Activated B cell treated with CpG ODN at 0.5 μM for 24 hours (primary cell): ENCODE measurements around the gene RIPOR2. TPM values are rescaled to one million over a fixed set of nuclear protein-coding genes. Genes with fewer than 3 reads are reported as not detected.
A peak's percentile ranks its signal among the peaks of the same experiment; 100 is the strongest.

Experiments used
- ATAC-seq: fragments of 200-7000 bp; cut with Tn5 transposase; one replicate; pipeline ENCODE4 v1.10.0; 2021; ENCODE audit warnings: low read depth, mild to moderate bottlenecking, moderate library complexity
- CTCF ChIA-PET: fragments of 350-600 bp; sonication (Branson Sonifier 250); formaldehyde crosslinking; loops from one replicate; lab custom pipeline; 2021; ENCODE audit warnings: antibody characterized with exemption; lab: Charles Lee
- POLR2A ChIA-PET: fragments of 350-600 bp; sonication (Branson Sonifier 250); formaldehyde crosslinking; loops from one replicate; lab custom pipeline; 2021; ENCODE audit warnings: antibody characterized with exemption; lab: Charles Lee
- DNase-seq: peaks from one replicate; pipeline ENCODE4 v3.0.0; 2022
- H3K27ac Mint-ChIP-seq: one replicate; pipeline ENCODE4 v1.8.0; 2020; ENCODE audit warnings: mixed read lengths
- H3K27me3 Mint-ChIP-seq: one replicate; pipeline ENCODE4 v1.8.0; 2021; ENCODE audit warnings: mixed read lengths
- H3K36me3 Mint-ChIP-seq: one replicate; pipeline ENCODE4 v1.8.0; 2021; ENCODE audit warnings: low read depth, mixed read lengths
- H3K4me1 Mint-ChIP-seq: one replicate; pipeline ENCODE4 v1.8.0; 2021; ENCODE audit warnings: mixed read lengths
- H3K4me3 Mint-ChIP-seq: one replicate; pipeline ENCODE4 v1.8.0; 2020; ENCODE audit warnings: mild to moderate bottlenecking, mixed read lengths
- H3K9me3 Mint-ChIP-seq: one replicate; pipeline ENCODE4 v1.8.0; 2020; ENCODE audit warnings: mixed read lengths
- intact Hi-C: fragments of 100-400 bp; cut with micrococcal nuclease; formaldehyde crosslinking; loops from one replicate; pipeline ENCODE4 v1.15.1; 2024
- total RNA-seq: library from RNA; stranded (reverse); gene quantifications from 2 replicates; pipeline ENCODE4 v1.2.3, GENCODE V29; 2022
- TF ChIP-seq, protein P1 (sequence below): fragments of 200-600 bp; IDR thresholded peaks from one replicate; pipeline ENCODE4 v1.8.0; 2022; ENCODE audit warnings: antibody characterized with exemption, mild to moderate bottlenecking

Gene RIPOR2
- total RNA-seq, 1 donor from 2014 or later, result 302 TPM

GRCh38 chr6:24831771-24832716, 103.7 kb downstream of the RIPOR2 start:
- H3K36me3 Mint-ChIP-seq, result peaks cover 95% of the 10 kb centered on the region
- intact Hi-C loops, result no loop called here
- H3K4me1 Mint-ChIP-seq, result peaks cover 3% of the 10 kb centered on the region
- ChIA-PET CTCF (interaction anchor here (1.0 kb wide), 1 partner anchor 10 kb away, joined by 3 read pairs; no protein-coding TSS in a partner anchor), POLR2A (interaction anchor here (0.6 kb wide), 1 partner anchor 113 kb away, joined by 8 read pairs; the partner anchor contains the start of gene C6orf62)
- TF ChIP-seq, protein P1, sequence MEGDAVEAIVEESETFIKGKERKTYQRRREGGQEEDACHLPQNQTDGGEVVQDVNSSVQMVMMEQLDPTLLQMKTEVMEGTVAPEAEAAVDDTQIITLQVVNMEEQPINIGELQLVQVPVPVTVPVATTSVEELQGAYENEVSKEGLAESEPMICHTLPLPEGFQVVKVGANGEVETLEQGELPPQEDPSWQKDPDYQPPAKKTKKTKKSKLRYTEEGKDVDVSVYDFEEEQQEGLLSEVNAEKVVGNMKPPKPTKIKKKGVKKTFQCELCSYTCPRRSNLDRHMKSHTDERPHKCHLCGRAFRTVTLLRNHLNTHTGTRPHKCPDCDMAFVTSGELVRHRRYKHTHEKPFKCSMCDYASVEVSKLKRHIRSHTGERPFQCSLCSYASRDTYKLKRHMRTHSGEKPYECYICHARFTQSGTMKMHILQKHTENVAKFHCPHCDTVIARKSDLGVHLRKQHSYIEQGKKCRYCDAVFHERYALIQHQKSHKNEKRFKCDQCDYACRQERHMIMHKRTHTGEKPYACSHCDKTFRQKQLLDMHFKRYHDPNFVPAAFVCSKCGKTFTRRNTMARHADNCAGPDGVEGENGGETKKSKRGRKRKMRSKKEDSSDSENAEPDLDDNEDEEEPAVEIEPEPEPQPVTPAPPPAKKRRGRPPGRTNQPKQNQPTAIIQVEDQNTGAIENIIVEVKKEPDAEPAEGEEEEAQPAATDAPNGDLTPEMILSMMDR, result no peak
- no peaks in the 10 kb centered on the region for H3K27me3 Mint-ChIP-seq
- H3K9me3 Mint-ChIP-seq, result no peaks in the 10 kb centered on the region
- no peak for ATAC-seq
- H3K4me3 Mint-ChIP-seq, result no peak overlapping the region
- no peak for DNase-seq
- H3K27ac Mint-ChIP-seq, result peak overlapping the region; percentile 35

DNA sequence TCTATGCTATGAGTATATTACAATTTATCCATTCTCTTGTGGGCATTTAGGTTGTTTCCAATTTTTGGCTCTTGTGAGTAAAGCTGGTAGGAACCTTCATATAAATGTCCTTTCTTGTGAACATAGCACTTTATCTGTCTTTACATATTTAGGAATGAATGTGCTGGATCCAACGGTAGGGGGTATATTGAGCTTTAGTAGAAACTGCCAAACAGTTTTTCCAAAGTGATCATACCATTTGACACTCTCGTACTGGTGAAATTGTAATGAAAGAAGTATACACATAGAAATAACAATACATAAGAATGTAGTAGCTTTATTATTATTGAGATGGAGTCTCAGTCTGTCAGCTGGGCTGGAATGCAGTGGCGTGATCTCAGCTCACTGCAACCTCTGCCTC, 106.1 kb downstream of the RIPOR2 start:
- peak overlapping the region; percentile 46 for H3K27ac Mint-ChIP-seq
- intact Hi-C loops, result no loop called here
- no peak for ATAC-seq
- TF ChIP-seq, protein P1, result no peak
- CTCF ChIA-PET, result interaction anchor here (1.1 kb wide), 1 partner anchor 177 kb away, joined by 3 read pairs; no protein-coding TSS in a partner anchor
- H3K4me1 Mint-ChIP-seq, result no peaks in the 10 kb centered on the region
- POLR2A ChIA-PET, result no interaction called here
- H3K9me3 Mint-ChIP-seq, result no peaks in the 10 kb centered on the region
- no peak for DNase-seq
- peaks cover 91% of the 10 kb centered on the region for H3K36me3 Mint-ChIP-seq
- H3K27me3 Mint-ChIP-seq, result no peaks in the 10 kb centered on the region
- H3K4me3 Mint-ChIP-seq, result no peak overlapping the region

GRCh38 chr6:24827970-24828369, 107.8 kb downstream of the RIPOR2 start:
- TF ChIP-seq, protein P1, result no peak
- Mint-ChIP-seq H3K36me3 (peaks cover 91% of the 10 kb centered on the region), H3K27ac (no peak overlapping the region), H3K4me1 (no peaks in the 10 kb centered on the region), H3K9me3 (no peaks in the 10 kb centered on the region), H3K27me3 (no peaks in the 10 kb centered on the region), H3K4me3 (no peak overlapping the region)
- ATAC-seq, result no peak
- ChIA-PET CTCF (no interaction called here), POLR2A (no interaction called here)
- intact Hi-C loops, result no loop called here
- no peak for DNase-seq

DNA sequence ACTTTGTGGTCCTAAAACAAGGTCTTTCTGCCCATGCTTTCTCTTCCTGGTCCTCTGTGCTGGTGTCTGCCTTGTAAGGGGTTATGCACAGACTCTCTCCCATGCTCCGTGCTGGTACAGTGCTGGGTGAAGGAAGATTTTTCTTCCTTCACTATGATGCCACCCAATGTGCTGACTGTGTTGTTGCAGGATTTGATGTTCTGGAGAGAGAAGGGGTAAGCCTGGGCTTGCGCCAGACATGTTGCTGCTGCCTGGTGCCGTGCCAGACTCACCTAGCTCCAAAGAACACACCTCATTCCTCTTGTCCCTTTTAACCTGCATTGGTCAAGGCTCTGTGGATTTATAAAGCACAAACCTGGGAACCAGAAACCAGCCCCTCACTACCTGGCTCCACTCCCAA, 108.6 kb downstream of the RIPOR2 start:
- TF ChIP-seq, protein P1, result no peak
- intact Hi-C loops, result no loop called here
- H3K27me3 Mint-ChIP-seq, result no peaks in the 10 kb centered on the region
- peak overlapping the region; percentile 53 for H3K27ac Mint-ChIP-seq
- H3K9me3 Mint-ChIP-seq, result no peaks in the 10 kb centered on the region
- ChIA-PET CTCF (no interaction called here), POLR2A (no interaction called here)
- H3K4me3 Mint-ChIP-seq, result no peak overlapping the region
- DNase-seq, result no peak
- H3K36me3 Mint-ChIP-seq, result peaks cover 88% of the 10 kb centered on the region
- no peaks in the 10 kb centered on the region for H3K4me1 Mint-ChIP-seq
- no peak for ATAC-seq

DNA sequence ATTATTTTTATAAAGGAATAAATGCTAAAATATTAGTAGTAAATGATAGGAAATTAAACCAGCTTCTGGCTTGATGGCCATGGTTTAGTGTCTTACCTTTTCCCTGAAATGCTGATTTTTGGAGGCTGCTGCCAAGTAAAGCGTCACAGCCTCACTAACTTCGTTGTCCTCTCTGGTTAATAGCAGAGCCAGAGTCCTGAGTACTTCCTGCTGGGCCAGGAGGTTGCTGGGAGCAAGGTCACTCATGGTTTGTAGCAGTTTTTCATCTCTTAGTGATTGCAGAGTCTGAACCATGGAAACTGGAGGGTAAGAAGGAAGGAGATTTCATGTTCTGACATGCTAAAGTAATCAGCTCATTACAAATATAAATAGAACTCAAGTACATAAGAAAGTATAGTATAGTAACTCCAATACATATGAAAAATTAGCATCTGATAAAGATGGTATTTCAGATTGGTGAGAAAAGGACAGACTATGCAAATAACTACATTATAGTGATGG, 110.6 kb downstream of the RIPOR2 start:
- H3K36me3 Mint-ChIP-seq, result peaks cover 84% of the 10 kb centered on the region
- H3K9me3 Mint-ChIP-seq, result no peaks in the 10 kb centered on the region
- CTCF ChIA-PET, result no interaction called here
- H3K4me3 Mint-ChIP-seq, result no peak overlapping the region
- no peaks in the 10 kb centered on the region for H3K4me1 Mint-ChIP-seq
- ATAC-seq (no peak), DNase-seq (no peak)
- TF ChIP-seq, protein P1, result no peak
- intact Hi-C loops, result no loop called here
- no peaks in the 10 kb centered on the region for H3K27me3 Mint-ChIP-seq
- POLR2A ChIA-PET, result no interaction called here
- no peak overlapping the region for H3K27ac Mint-ChIP-seq
